NCI-H524 treated with DMSO at 0.1 percent for 48 hours (cell line): ENCODE measurements around the gene CDKN2B-AS1.

Source experiments
- DNase-seq: peaks from one replicate; lab custom pipeline; 2025; lab: John Stamatoyannopoulos, UW

Gene CDKN2B-AS1

DNA sequence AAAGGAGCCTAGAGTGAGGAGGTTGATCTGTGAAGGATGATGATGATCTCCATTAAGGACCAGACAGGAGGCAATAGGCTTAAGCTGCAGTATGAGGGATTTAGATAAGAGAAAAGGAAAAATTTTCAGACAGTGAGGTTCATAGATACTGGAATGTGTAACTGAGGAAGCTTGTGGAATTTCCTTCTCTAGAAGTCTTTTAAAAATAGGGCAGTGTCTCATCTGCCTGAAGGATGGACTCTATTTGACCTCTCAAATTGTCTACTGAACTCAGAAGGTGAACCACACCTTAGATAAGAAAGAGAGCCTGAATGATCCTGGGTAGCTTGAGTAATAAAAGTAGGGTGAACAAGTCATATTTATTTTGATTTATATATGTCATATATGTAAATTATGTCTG is 162.7 kb downstream of the CDKN2B-AS1 start:
- DNase-seq = no peak

DNA sequence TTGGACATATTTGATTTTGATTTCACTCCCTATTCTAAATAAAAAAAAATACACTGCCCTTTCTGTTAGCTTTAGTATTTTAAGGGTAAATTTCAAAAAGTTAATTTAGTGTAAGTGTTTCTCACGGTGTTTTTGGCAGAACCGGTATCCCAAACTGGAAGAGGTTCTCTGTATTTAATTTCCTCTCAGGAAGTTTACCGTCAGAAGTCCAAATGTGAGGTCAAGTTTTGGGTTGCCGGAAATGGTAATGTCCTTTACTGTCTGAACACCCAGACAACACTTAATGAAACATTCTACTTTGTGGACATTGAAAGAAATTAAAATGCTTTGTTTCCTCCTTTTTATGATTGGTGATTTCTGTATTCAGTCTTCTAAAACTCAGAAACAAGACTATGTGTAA is 163.2 kb downstream of the CDKN2B-AS1 start:
- no peak for DNase-seq

DNA sequence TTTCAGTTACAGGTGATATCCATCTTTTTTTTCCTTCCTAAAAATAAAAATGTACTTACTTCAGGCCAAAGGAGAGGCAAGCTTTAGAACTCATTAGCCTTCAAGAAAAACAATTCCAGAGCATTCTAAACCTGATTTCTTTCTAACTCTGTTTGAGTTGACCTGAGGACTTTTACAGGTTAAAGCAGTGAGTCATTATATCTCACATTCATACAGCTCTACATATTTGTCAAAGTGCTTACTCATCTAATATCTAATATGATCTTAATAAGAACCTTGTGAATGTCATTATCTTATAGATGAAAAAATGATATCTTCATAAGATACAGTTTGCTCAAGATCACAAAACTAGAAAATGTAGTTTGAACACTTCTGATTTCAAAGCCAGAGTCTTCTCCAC is 163.7 kb downstream of the CDKN2B-AS1 start:
- no peak for DNase-seq

DNA sequence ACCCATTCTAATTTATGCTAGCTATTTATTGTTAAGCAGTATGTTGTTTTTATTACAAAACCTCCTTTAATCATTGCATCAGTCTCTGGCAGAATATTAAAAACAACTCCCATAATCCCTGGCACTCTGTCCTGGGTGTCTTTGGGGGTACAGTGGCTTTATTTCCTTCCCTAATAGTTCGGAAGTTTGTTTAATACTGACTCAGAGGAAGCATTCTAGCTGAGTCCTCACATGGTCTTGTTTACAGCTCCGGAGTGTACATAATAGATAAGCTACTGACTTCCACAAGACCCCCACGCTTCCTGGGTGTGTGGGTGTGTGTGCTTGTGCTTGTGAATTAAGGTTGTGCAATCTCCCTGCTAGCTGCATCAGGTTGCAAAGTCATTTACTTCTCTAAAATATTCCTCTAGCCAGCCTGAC is 164.3 kb downstream of the CDKN2B-AS1 start:
- DNase-seq = no peak

DNA sequence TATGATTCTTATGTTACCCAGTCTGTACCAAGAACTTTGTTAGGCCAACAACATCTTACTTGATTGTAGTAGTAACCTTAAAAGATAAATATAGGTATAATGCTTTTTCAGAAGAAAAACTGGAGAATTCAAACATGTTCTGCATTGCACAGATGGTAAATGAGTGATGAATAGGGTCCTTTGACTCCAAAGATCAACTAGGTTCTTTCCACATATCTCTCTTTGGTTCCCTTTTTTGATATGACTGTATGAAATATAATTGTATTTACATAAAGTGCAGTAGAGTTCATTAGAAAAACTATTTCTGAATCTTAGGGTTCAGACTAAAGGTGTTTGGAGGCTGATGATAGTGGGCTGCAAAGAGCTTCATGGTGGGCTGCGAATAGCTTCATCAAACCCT is 165.0 kb downstream of the CDKN2B-AS1 start:
- DNase-seq = no peak

DNA sequence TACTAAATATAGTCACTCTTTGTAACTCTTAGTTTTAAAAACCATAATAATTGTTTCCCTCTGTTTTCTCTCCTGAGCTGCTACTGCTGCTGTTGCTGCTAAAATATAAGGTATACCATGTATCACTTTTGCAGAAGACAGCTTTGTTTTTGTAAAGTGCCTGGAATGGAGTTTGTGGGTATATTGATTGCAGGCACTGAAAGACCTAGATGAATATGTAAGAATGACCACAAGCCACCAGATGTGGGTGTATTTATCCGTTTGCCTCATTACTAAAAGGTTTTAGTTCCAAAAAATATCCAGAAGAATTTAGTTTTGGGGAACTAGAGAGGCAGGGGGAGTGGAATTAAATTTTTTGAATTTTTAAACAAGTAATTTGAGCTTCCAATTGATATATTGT is 165.6 kb downstream of the CDKN2B-AS1 start:
- DNase-seq = no peak

DNA sequence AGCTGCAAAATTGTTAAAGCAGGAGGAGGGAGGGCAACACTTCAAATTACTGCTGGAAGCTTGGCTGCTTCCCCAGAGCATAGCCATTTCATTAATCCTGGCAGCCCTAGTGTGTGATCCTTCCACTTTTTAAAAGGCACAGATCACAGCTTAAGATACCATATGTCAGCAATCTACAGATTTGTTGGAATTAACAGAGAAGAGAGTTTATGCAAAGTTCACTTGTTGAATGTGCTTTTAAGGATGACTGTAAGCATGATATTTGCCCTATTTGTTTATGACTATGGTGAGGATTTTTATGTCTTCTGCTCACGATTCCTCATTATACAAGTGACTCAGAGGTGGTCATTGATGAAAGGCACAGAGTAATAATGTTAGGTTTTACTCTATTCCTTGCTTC is 170.6 kb downstream of the CDKN2B-AS1 start:
- peak; percentile 50 for DNase-seq

DNA sequence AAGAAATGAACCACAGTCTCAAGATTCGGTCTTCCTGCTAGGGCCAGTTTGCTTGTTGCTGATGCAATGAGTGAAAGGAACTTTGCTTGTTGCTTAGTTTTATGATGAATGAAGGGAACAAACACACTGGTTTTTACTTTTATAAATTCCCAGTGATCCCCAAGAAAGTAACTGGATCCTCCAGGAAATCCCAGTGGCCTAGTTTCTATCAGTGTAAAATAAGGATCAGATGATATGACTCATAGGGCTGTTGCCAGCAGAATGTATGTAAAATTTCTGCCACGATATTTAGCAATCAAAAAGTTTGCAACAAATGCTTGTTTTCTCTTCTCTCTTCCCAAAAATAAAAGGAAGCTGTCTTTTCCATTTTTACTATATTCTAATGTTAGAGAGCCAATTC is 174.7 kb downstream of the CDKN2B-AS1 start:
- no peak for DNase-seq

DNA sequence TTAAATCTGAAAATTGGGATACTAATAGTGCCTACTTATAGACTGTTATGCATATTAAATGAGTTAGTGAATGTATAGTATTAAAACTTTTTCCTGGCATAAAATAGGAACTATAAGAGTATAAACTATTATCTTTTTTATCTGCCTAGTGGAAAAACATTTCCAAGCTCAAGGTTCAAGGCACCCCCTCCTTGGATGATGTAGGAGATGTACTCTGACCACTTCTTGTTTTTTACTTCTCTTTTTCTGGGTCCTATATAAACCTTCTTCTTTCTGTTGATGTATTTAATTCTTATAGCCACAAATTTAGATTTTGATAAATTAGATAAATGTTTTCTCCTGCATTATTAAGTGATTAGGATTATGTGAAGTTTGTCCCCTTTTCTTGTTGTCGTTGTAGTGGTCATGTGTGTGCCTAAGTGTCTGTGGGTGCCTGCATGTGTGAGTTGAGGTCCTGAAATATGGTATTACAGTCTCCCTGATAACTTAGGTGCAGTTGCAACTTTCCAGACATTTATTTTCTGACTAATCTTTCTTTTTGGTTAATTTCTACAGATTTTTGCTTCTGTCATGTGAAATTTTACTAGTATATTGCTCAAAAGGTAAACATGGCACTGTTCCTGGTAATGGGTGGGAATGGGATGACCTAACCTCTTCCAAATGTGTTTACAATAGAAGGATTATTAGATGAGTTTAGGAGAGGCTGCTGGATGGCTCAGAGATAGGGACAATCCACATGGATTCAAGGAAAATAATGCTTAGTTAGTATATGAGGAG is 175.3 kb downstream of the CDKN2B-AS1 start:
- DNase-seq = no peak
